Measurements from ENCODE around the gene BCL2.

BCL2 gene

GRCh38 chr18:63317982-63318888 lies 1.3 kb downstream of the BCL2 start:
- no peaks in the 10 kb centered on the region for H3K9me3 Mint-ChIP-seq
- peaks cover 13% of the 10 kb centered on the region for H3K27me3 Mint-ChIP-seq (ENCODE audit: low read depth)
- peak; percentile 52 to 64 (median 53) for TF ChIP-seq CTCF (IDR thresholded peaks at IDR 0.05; ENCODE audit: unreplicated experiment in 3 of 3)
- peak overlapping the region; percentile 83 to 93 (median 88) for H3K27ac Mint-ChIP-seq
- peaks cover 51% of the 10 kb centered on the region for H3K4me1 Mint-ChIP-seq
- H3K36me3 Mint-ChIP-seq (ENCODE audit: low read depth) = no peaks in the 10 kb centered on the region
- peak overlapping the region; percentile 91 to 98 (median 95) for H3K4me3 Mint-ChIP-seq

- Mint-ChIP-seq H3K27me3 (ENCODE audit: low read depth) (peaks cover 13% of the 10 kb centered on the region), H3K4me3 (peak overlapping the region; percentile 82 to 90 (median 88)), H3K27ac (peak overlapping the region; percentile 9 to 83 (median 80)), H3K36me3 (ENCODE audit: low read depth) (no peaks in the 10 kb centered on the region), H3K4me1 (peaks cover 48% of the 10 kb centered on the region), H3K9me3 (no peaks in the 10 kb centered on the region)
- TF ChIP-seq CTCF (IDR thresholded peaks at IDR 0.05; ENCODE audit: unreplicated experiment in 3 of 3) = no peak
Measured at GRCh38 chr18:63317556-63317946, 2.0 kb downstream of the BCL2 start.

GRCh38 chr18:63316612-63317555 lies 2.7 kb downstream of the BCL2 start:
- Mint-ChIP-seq H3K27ac (peak overlapping the region; percentile 9 to 83 (median 80)), H3K9me3 (no peaks in the 10 kb centered on the region), H3K27me3 (ENCODE audit: low read depth) (peaks cover 13% of the 10 kb centered on the region), H3K4me3 (peak overlapping the region; percentile 82 to 90 (median 88)), H3K36me3 (ENCODE audit: low read depth) (no peaks in the 10 kb centered on the region), H3K4me1 (peaks cover 51% of the 10 kb centered on the region)
- no peak for TF ChIP-seq CTCF (IDR thresholded peaks at IDR 0.05; ENCODE audit: unreplicated experiment in 3 of 3)

GRCh38 chr18:63315876-63316275 lies 3.7 kb downstream of the BCL2 start:
- peaks cover 13% of the 10 kb centered on the region for H3K27me3 Mint-ChIP-seq (ENCODE audit: low read depth)
- no peak for TF ChIP-seq CTCF (IDR thresholded peaks at IDR 0.05; ENCODE audit: unreplicated experiment in 3 of 3)
- H3K4me3 Mint-ChIP-seq = peak overlapping the region in 1 of 3 experiments; percentile 64

GRCh38 chr18:63315131-63315662 lies 4.4 kb downstream of the BCL2 start:
- Mint-ChIP-seq H3K9me3 (no peaks in the 10 kb centered on the region), H3K36me3 (ENCODE audit: low read depth) (no peaks in the 10 kb centered on the region), H3K27ac (peak overlapping the region; percentile 4 to 53 (median 25)), H3K4me1 (peaks cover 63% of the 10 kb centered on the region), H3K4me3 (peak overlapping the region in 2 of 3 experiments; percentile 9 to 38), H3K27me3 (ENCODE audit: low read depth) (peaks cover 13% of the 10 kb centered on the region)
- TF ChIP-seq CTCF (IDR thresholded peaks at IDR 0.05; ENCODE audit: unreplicated experiment in 3 of 3) = no peak

More at GRCh38 chr18:63315876-63316275, 3.7 kb downstream of the BCL2 start:
- no peaks in the 10 kb centered on the region for H3K36me3 Mint-ChIP-seq (ENCODE audit: low read depth)
- peak overlapping the region in 1 of 3 experiments; percentile 53 for H3K27ac Mint-ChIP-seq
- H3K4me1 Mint-ChIP-seq = peaks cover 56% of the 10 kb centered on the region
- no peaks in the 10 kb centered on the region for H3K9me3 Mint-ChIP-seq
